Dendritic cell treated with granulocyte-macrophage colony-stimulating factor and Interleukin-4, amounts not matched to agents 40 ng/mL and 50 ng/mL, for 4 days (primary cell): Measurements from ENCODE around the gene BCL2.

Experiments used
- H3K27ac Mint-ChIP-seq: one replicate; pipeline ENCODE4 v1.8.0; 2022; ENCODE audit warnings: mild to moderate bottlenecking, mixed read lengths
- H3K27me3 Mint-ChIP-seq: one replicate; pipeline ENCODE4 v1.8.0; 2022; ENCODE audit warnings: mild to moderate bottlenecking, mixed read lengths
- H3K36me3 Mint-ChIP-seq: one replicate; pipeline ENCODE4 v1.8.0; 2022; ENCODE audit warnings: low read depth, mixed read lengths
- H3K4me1 Mint-ChIP-seq: one replicate; pipeline ENCODE4 v1.8.0; 2022; ENCODE audit warnings: low read depth, mixed read lengths
- H3K4me3 Mint-ChIP-seq: one replicate; pipeline ENCODE4 v1.8.0; 2022; ENCODE audit warnings: mild to moderate bottlenecking, moderate library complexity, mixed read lengths
- H3K9me3 Mint-ChIP-seq: one replicate; pipeline ENCODE4 v1.8.0; 2022; ENCODE audit warnings: mixed read lengths
- intact Hi-C: fragments of 100-400 bp; cut with micrococcal nuclease; formaldehyde crosslinking; loops from one replicate; pipeline ENCODE4 v1.15.0; 2022

BCL2 gene

DNA sequence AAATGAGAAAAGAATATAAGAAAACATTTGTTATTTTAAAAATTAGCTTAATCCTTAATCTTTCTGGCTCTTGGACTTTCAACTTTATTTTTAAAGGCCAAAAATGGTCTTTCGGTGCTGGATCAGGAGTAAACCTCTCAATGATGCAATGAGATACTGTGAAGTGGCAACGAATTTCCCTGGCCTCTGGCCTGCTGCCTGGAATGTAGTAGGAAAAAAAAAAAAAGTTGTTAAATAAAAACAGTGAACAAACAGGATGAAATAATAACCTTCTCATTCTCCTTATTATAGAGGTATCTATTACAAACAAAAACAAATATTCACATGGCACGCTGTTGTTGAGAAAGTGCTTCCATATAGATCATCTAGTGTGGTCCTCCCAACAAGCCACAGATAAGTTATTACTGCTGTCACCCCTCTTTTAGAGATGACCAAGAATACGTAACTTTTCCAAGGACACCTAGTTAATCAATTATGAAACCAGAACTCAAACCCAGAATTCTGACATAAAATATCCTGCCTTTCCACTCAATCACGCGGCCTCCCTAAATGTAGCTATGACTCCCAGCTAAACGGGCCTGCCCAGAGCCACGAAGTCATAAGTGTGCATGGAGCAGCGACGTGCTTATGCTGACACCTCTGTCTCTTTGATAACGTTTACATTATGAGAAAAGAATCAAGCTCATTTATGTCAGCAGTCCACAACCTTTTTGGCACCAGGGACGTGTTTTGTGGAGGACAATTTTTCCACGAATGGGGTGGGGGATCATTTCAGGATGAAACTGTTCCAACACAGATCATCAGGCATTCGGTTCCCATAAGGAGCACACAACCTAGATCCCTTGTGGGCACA, 170.9 kb downstream of the BCL2 start:
- H3K4me1 Mint-ChIP-seq: peaks cover 6% of the 10 kb centered on the region
- no peak overlapping the region for H3K27ac Mint-ChIP-seq

DNA sequence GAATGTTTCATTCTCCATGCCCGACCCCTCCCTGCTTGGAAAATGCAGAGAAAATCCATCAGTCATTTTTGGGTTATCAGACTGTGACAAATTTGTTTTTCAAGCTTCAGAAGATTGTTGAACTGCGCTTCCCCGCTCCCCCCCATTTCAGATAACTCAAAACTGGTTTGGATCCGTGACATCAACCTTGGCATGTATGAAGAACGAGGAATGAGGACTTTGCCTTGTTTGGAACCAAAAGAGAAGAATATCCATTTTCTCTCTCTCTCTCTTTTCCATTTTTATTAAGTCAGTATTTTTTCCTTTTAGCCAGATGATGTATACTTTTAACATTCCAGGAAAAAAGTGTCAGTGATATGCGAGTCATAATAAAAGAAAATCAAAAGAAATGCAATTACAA, 171.6 kb downstream of the BCL2 start:
- Mint-ChIP-seq H3K4me3 (no peak overlapping the region), H3K27ac (no peak overlapping the region), H3K9me3 (no peaks in the 10 kb centered on the region), H3K36me3 (no peaks in the 10 kb centered on the region), H3K4me1 (peaks cover 12% of the 10 kb centered on the region), H3K27me3 (peaks cover 5% of the 10 kb centered on the region)
- intact Hi-C loops: no loop called here

More for the DNA sequence above, 170.9 kb downstream of the BCL2 start:
- Mint-ChIP-seq H3K27me3 (no peaks in the 10 kb centered on the region), H3K36me3 (no peaks in the 10 kb centered on the region), H3K4me3 (no peak overlapping the region), H3K9me3 (no peaks in the 10 kb centered on the region)
- intact Hi-C loops: no loop called here

DNA sequence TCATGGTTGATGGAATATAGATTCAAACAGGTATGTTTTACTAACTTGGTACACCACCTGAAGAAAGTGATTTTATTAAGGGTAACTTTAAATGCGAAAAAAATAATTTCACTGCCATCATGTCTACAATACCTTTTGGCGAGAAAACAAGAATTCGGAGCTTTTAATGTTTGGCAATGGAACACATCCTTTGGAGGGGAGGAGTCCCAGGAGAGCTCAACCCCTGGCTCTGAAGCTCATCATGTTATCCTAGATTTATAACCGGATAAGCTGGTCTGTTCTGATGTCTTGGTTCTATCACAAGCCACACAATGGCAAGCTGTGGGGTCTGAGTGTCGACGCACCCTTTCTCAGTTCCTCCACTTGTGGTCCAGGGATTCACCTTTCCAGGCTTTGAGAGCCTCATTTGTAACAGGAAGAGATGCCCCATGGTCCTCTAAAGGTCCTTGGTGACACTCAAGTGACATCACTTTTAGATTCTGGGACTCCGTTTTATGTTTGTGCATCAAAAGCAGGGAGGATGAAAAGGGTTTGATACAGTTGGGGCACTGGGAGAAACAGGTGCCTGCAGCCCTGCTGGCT, 172.7 kb downstream of the BCL2 start:
- Mint-ChIP-seq H3K36me3 (no peaks in the 10 kb centered on the region), H3K4me1 (peaks cover 23% of the 10 kb centered on the region), H3K27me3 (peaks cover 7% of the 10 kb centered on the region), H3K4me3 (no peak overlapping the region), H3K27ac (no peak overlapping the region), H3K9me3 (no peaks in the 10 kb centered on the region)
- intact Hi-C loops: no loop called here

DNA sequence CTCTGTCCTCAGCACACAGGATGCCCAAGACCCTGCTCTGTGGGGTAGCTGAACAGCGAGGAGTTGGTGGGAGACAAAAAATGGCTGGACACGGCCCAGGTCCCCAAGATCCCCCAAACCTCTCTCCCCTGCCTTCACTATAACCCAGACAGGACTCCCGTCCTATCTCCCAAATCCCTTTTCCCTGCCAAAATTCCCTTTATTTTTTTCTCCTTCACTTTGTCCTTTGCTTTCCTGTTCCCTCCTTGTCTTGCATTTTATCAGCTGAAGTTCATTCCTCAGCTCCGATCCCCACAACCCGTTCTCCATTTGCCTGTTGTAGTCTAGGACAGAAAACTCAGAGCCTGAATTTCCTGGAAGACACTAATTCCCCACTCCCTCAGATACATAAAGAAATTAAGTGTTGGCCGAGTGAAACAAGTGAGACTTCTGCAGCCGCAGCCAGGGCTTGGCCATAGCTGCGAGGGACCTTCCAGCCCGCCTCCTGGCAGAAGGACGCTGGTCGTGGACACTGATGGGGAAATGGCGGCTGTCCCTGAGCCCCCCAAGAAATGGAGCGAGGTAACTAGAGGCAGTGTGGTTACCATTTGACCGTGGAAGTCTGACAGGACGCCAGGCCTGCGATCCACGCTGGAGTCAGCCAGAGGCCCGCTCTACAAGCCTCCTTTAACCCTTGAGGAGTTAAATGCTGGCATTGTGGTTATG, 173.6 kb downstream of the BCL2 start:
- no peaks in the 10 kb centered on the region for H3K36me3 Mint-ChIP-seq
- no peaks in the 10 kb centered on the region for H3K9me3 Mint-ChIP-seq
- peaks cover 12% of the 10 kb centered on the region for H3K27me3 Mint-ChIP-seq
- peaks cover 32% of the 10 kb centered on the region for H3K4me1 Mint-ChIP-seq
- H3K27ac Mint-ChIP-seq: no peak overlapping the region
- H3K4me3 Mint-ChIP-seq: no peak overlapping the region
- intact Hi-C loops: no loop called here

DNA sequence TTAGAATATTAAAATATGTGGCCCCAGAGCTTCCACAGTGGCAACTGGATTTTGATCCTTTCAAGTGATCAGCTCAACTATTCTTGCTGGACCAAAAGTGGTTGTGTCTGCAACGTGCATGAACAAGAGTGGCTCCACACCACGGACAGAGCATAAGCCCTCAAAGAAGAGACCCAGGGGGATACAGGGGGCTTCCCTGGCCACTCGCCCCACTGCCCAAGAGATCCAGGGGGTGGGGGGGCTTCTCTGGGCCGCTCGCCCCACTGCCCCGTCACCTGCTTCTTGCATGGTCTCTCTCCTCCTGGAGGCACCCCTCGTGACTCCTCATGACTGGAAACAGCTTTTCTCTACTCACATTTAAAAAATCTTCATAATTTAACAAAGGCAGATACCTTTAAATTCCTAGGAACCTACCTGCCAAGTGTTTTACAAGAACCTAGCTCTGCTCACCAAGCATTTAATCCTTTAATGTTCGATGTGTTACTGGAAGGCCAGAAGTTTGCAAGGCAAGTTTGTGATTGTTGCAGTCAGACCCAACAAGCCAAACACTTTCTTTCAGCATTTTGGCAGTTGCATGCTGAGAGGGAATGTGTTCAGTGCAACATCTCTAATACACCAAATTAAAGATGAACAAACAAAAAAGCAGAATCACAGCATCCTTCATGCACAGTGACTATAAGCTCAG, 174.3 kb downstream of the BCL2 start:
- Mint-ChIP-seq H3K27me3 (peaks cover 12% of the 10 kb centered on the region), H3K27ac (no peak overlapping the region), H3K36me3 (no peaks in the 10 kb centered on the region), H3K4me1 (peaks cover 39% of the 10 kb centered on the region), H3K9me3 (no peaks in the 10 kb centered on the region), H3K4me3 (no peak overlapping the region)
- intact Hi-C loops: no loop called here

DNA sequence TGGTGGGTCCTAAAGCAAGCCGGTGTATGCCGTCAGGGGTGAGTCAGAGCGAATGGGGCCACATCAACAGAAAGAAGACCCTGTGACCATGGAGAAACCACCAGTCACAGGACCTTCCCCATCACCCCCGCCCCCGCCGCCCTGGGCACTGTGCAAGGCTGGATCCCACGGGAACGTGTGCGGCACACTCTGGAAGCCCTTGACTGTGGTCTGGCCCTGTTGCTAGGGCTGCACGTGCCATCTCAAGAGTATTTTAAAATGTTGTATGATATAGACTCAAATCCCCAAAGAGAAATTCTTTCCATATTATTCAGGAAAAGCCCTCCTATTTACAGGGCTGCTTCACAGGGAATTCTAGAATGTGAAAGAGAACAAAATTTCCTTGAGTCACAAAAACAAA, 174.8 kb downstream of the BCL2 start:
- Mint-ChIP-seq H3K27ac (peak overlapping the region; percentile 23), H3K4me3 (no peak overlapping the region), H3K36me3 (no peaks in the 10 kb centered on the region), H3K4me1 (peaks cover 41% of the 10 kb centered on the region), H3K9me3 (no peaks in the 10 kb centered on the region), H3K27me3 (peaks cover 12% of the 10 kb centered on the region)
- intact Hi-C loops: no loop called here

DNA sequence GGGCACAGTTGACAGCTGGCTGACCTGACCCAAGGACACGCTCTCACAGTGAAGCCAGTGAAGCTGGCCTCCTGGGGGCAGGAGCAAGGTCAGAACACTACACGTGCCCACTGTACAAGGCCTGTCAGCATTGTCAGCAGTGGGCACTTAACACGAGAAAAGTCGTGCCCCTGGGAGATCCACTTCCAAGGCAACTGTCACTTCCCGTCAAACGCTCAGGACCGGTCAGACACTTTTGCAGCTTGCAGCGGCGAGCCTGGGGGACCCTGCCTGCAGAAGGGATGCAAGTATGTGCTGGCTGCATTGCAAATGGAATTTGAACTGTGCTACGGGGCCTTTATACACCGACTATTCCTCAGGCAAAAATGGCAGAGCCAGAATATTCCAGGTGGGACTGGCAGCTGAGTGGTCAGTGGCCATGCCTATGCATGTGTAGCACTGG, 176.2 kb downstream of the BCL2 start:
- peaks cover 49% of the 10 kb centered on the region for H3K4me1 Mint-ChIP-seq
- no peaks in the 10 kb centered on the region for H3K36me3 Mint-ChIP-seq
- no peak overlapping the region for H3K4me3 Mint-ChIP-seq
- intact Hi-C loops: no loop called here
- H3K27me3 Mint-ChIP-seq: peaks cover 13% of the 10 kb centered on the region
- H3K27ac Mint-ChIP-seq: no peak overlapping the region
- H3K9me3 Mint-ChIP-seq: no peaks in the 10 kb centered on the region

DNA sequence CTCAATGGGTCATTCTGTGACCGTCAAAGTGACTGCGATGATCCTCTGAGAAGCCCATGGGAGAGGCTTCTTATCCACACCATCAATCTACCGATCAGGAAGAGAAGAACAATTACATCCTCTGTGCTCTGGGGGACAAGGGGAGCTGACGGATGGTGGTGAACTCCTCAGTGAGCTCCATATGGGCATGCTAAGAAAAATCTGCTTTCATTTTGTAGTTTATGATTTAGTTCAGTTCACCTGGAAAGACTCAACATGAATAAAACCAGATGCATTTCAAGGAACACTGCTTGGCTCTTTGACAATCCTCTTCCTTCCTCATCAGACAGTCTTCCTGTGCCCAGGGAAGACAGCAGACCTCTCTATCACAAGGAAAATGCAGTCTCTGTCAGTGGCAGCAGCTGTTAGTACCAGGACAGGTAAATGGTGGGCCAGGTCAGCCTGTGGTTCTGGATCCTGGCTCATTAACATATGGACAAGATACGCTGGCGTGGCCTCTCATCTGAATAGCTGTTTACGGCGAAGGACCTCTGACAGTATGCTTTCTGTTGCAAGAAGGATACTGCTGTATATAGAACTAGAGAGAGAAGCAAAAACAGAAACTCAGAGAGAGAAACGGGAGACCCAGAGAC, 176.9 kb downstream of the BCL2 start:
- H3K36me3 Mint-ChIP-seq: no peaks in the 10 kb centered on the region
- no peaks in the 10 kb centered on the region for H3K9me3 Mint-ChIP-seq
- no peak overlapping the region for H3K4me3 Mint-ChIP-seq
- peaks cover 18% of the 10 kb centered on the region for H3K27me3 Mint-ChIP-seq
- peak overlapping the region; percentile 65 for H3K27ac Mint-ChIP-seq
- intact Hi-C loops: no loop called here
- peaks cover 55% of the 10 kb centered on the region for H3K4me1 Mint-ChIP-seq

DNA sequence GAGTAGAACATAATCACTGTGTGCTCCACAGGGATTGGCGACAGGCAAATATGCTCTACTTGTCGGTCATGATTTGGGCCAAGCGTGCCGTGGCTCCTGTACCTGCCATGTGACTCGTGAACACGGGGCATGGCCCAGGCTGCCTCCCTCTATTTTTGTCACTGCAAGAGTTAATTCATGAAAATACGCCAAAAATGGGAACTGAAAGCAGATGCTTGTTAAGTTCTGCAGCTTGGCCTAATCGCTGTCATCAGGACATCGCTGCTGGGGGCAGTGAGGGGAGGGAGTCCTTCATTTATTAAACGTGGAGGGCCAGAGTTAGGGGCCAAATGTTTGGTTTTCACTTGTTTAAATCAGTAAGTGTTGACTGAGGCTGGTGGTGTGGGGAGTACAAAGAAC, 177.8 kb downstream of the BCL2 start:
- intact Hi-C loops: no loop called here
- H3K27ac Mint-ChIP-seq: peak overlapping the region; percentile 65
- H3K36me3 Mint-ChIP-seq: no peaks in the 10 kb centered on the region
- H3K4me3 Mint-ChIP-seq: peak overlapping the region; percentile 33
- H3K27me3 Mint-ChIP-seq: peaks cover 24% of the 10 kb centered on the region
- H3K9me3 Mint-ChIP-seq: no peaks in the 10 kb centered on the region
- H3K4me1 Mint-ChIP-seq: peaks cover 57% of the 10 kb centered on the region

DNA sequence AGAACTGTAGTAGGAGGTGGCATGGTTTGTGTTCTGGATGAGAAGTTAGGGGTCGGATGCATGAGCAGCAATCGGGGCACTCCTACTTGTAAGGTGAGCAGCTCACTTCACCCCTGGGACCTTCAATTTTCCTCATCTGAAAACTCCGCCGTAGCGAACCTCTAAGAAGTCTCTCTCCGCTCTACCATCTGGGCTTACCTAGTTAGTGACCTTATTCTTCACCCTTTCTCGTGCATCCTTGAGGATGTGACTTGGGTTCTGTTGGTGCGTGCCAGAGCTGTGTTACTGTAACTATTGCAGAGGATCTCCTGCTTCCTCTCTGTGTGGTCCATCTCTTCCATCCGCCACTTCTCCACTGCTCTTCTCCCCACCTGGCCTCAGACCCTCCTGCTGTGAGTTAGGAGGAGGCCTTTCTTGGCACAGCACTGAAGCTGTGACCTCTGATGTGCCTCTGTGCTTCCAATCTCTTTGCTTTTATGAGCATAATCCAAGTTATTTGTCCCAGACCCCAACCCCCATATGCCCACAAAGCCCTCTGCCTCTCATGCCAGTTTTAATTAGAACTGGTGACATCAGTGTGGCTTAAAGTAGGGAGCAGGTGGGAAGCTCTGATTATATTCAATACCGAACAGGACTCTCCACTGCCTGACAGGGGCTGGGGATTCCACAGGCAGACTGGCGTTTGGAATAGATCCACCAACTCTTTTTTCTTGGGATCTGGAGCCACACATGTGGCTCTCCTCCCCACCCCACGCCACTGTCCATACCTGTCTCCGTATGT, 178.4 kb downstream of the BCL2 start:
- Mint-ChIP-seq H3K4me3 (peak overlapping the region; percentile 33), H3K4me1 (peaks cover 57% of the 10 kb centered on the region), H3K36me3 (no peaks in the 10 kb centered on the region), H3K9me3 (no peaks in the 10 kb centered on the region), H3K27ac (peak overlapping the region; percentile 65), H3K27me3 (peaks cover 24% of the 10 kb centered on the region)
- intact Hi-C loops: no loop called here

DNA sequence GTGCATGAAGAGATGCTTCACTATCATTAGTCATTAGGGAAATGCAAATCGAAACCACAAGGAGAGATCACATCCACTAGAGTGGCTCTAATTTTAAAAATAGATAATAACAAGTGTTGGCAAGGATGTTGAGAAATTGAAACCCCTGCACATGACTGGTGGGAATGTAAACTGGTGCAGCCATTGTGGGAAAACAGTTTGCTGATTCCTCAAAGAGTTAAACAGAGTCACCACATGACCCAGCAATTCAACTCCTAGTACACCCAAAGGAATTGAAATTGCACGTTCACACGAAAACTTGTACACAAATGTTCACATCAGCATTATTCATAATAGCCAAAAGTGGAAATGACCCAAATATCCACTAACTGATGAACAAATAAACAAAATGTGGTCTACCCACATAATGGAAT, 179.5 kb downstream of the BCL2 start:
- Mint-ChIP-seq H3K27me3 (peaks cover 28% of the 10 kb centered on the region), H3K4me3 (no peak overlapping the region), H3K9me3 (no peaks in the 10 kb centered on the region), H3K4me1 (peaks cover 63% of the 10 kb centered on the region), H3K36me3 (no peaks in the 10 kb centered on the region), H3K27ac (peak overlapping the region; percentile 33)
- intact Hi-C loops: no loop called here

DNA sequence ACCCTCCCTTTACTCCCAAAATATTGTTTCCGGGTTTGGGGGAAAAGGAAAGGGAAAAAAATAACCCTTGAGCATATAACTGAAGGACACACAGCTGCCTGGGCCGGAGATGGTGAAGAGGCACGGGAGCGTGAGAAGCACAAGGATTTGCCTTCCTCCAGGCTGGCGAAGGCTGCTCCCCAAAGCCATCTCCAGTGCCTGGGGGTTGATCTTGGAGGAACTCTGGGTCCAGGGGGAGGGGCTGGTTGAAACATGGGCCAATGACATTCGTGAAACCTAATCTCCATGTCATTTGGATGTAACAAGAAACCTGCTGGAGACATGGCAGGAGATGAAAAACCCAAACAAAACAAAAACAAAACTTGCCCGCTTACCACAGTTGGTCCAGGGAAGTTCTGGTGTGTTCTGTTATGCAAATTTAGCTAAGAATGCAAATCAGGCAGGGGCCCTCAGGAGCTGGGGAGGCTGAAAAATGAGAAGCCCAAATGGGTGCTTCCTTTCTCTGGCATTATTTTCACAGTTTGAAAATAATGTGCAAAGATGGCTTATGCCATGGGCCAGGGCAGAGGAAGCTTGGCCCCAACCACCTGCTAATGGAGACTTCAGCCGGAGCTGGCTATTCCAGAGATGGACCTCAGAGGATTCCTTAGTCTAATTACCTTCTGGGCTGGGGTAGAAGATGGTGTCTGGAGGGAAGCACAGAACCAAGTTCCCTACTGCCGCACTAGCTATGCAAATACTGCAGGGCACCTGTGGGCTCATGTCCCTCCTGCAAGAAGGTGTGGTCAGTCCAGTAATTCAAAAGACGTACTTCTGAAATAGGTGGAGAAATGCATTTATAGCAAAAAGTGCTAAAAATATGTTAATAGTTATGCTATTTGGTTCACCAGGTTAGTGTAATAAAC, 180.9 kb downstream of the BCL2 start:
- Mint-ChIP-seq H3K9me3 (no peaks in the 10 kb centered on the region), H3K27me3 (peaks cover 28% of the 10 kb centered on the region), H3K27ac (peak overlapping the region; percentile 64), H3K4me1 (peaks cover 59% of the 10 kb centered on the region), H3K4me3 (peak overlapping the region; percentile 60), H3K36me3 (no peaks in the 10 kb centered on the region)
- intact Hi-C loops: no loop called here
